Liver (tissue), 9 donors: Measurements from ENCODE around the gene ADGRF3. TPM values are rescaled to one million over a fixed set of nuclear protein-coding genes. Genes with fewer than 3 reads are reported as not detected.

ENCODE experiments used
- DNase-seq: peaks from one replicate; pipeline ENCODE4 v3.0.0-alpha.2; 2017; ENCODE audit warnings: low spot score
- H3K27ac ChIP-seq, 2 donors: one replicate each; pipeline ENCODE4 v1.7.0; 2013; ENCODE audit warnings: inconsistent platforms in 2 of 2, low read length in 2 of 2, control low read depth in 1 of 2, low read depth in 1 of 2, mild to moderate bottlenecking in 1 of 2
- H3K27me3 ChIP-seq, 4 donors: one replicate each; pipeline versions ENCODE4 v1.6.1 to v1.7.0; 2013; ENCODE audit warnings: low read length in 3 of 4, inconsistent platforms in 1 of 4, mild to moderate bottlenecking in 1 of 4, moderate library complexity in 1 of 4; ENCODE audit not compliant: control insufficient read depth in 4 of 4, insufficient read depth in 4 of 4
- H3K36me3 ChIP-seq, 4 donors: one replicate each; pipeline versions ENCODE4 v1.6.1 to v1.7.0; 2013; ENCODE audit warnings: low read length in 3 of 4, mild to moderate bottlenecking in 3 of 4, low read depth in 1 of 4, moderate library complexity in 1 of 4; ENCODE audit not compliant: control insufficient read depth in 4 of 4, insufficient read depth in 3 of 4
- H3K4me1 ChIP-seq, 4 donors: one replicate each; pipeline versions ENCODE4 v1.6.1 to v1.7.0; 2013; ENCODE audit warnings: low read length in 3 of 4, mild to moderate bottlenecking in 3 of 4, moderate library complexity in 1 of 4; ENCODE audit not compliant: control insufficient read depth in 4 of 4, insufficient read depth in 4 of 4
- H3K4me3 ChIP-seq, 3 donors: one replicate each; pipeline versions ENCODE4 v1.6.1 to v1.7.0; 2013; ENCODE audit warnings: low read length in 3 of 3, control low read depth in 1 of 3, low read depth in 1 of 3, mild to moderate bottlenecking in 1 of 3
- H3K9ac ChIP-seq, 2 donors: one replicate each; pipeline ENCODE4 v1.7.0; 2013; ENCODE audit warnings: low read length in 2 of 2, mild to moderate bottlenecking in 2 of 2, moderate library complexity in 2 of 2, control low read depth in 1 of 2, low read depth in 1 of 2
- H3K9me3 ChIP-seq, 4 donors: one replicate each; pipeline versions ENCODE4 v1.6.1 to v1.7.0; 2013; ENCODE audit warnings: low read length in 3 of 4; ENCODE audit not compliant: control insufficient read depth in 4 of 4
- EGR1 ChIP-seq, 2 donors: IDR thresholded peaks; 2 replicates each; pipeline ENCODE4 v1.6.1; 2016 to 2018; ENCODE audit warnings: antibody characterized with exemption in 2 of 2, low read depth in 2 of 2
- FOXA1 ChIP-seq: IDR thresholded peaks from 2 replicates; pipeline ENCODE4 v1.6.1; 2016; ENCODE audit warnings: antibody characterized with exemption
- FOXA2 ChIP-seq: IDR thresholded peaks from 2 replicates; pipeline ENCODE4 v1.6.1; 2016; ENCODE audit warnings: antibody characterized with exemption
- GABPA ChIP-seq, 2 donors: IDR thresholded peaks in 1 of 2; conservative IDR thresholded peaks in 1 of 2; 2 replicates each; pipeline ENCODE4 v1.6.1; 2016; ENCODE audit warnings: antibody characterized with exemption in 2 of 2, mild to moderate bottlenecking in 1 of 2, moderate library complexity in 1 of 2
- HNF4A ChIP-seq, 2 donors: conservative IDR thresholded peaks; 2 replicates each; pipeline ENCODE4 v1.6.1; 2016; ENCODE audit warnings: antibody characterized with exemption in 2 of 2, mild to moderate bottlenecking in 2 of 2
- HNF4G ChIP-seq: IDR thresholded peaks from 2 replicates; pipeline ENCODE4 v1.6.1; 2016; ENCODE audit warnings: antibody characterized with exemption
- MAX ChIP-seq: IDR thresholded peaks from 2 replicates; pipeline ENCODE4 v1.6.1; 2016; ENCODE audit warnings: antibody characterized with exemption
- NR2F2 ChIP-seq: IDR thresholded peaks from 2 replicates; pipeline ENCODE4 v1.6.1; 2016; ENCODE audit warnings: antibody characterized with exemption
- RAD21 ChIP-seq, 2 donors: IDR thresholded peaks; 2 replicates each; pipeline ENCODE4 v1.6.1; 2016; ENCODE audit warnings: antibody characterized with exemption in 2 of 2, mild to moderate bottlenecking in 2 of 2
- REST ChIP-seq: IDR thresholded peaks from 2 replicates; pipeline ENCODE4 v1.6.1; 2016; ENCODE audit warnings: antibody characterized with exemption, mild to moderate bottlenecking
- RXRA ChIP-seq, 2 donors: IDR thresholded peaks; 2 replicates each; pipeline ENCODE4 v1.6.1; 2017 to 2018; ENCODE audit warnings: antibody characterized with exemption in 2 of 2, mild to moderate bottlenecking in 1 of 2
- SP1 ChIP-seq: IDR thresholded peaks from 2 replicates; pipeline ENCODE4 v1.6.1; 2018; ENCODE audit warnings: antibody characterized with exemption, mild to moderate bottlenecking
- TAF1 ChIP-seq: conservative IDR thresholded peaks from 2 replicates; pipeline ENCODE4 v1.6.1; 2016; ENCODE audit warnings: antibody characterized with exemption, mild to moderate bottlenecking
- YY1 ChIP-seq: IDR thresholded peaks from 2 replicates; pipeline ENCODE4 v1.6.1; 2016; ENCODE audit warnings: antibody characterized with exemption, mild to moderate bottlenecking
- ZBTB33 ChIP-seq: IDR thresholded peaks from 2 replicates; pipeline ENCODE4 v1.6.1; 2016; ENCODE audit warnings: antibody characterized with exemption
- WGBS: extraction: QIAGEN DNeasy Blood & Tissue Kit; methylation state at CpG from one replicate; pipeline ENCODE4 v1.1.7; 2013; 5-methylcytosine and 5-hydroxymethylcytosine counted together
- polyA plus RNA-seq, 2 donors: library from polyadenylated mRNA; stranded (reverse) in 1 of 2; unstranded in 1 of 2; fragments of 200-250 nt in 1 of 2; fragments of >200 nt in 1 of 2; fragmentation: Nextera tagmentation in 1 of 2; extraction: Ambion mirVana in 1 of 2; gene quantifications; one replicate each; pipeline versions ENCODE4 v1.2.1 to v1.2.3, GENCODE V29; 2013 to 2015
- total RNA-seq, 2 donors: library from RNA; depleted of rRNA; stranded (reverse); fragments of >200 nt; gene quantifications; one replicate each; pipeline ENCODE4 v1.2.3, GENCODE V29; 2014
- donor health status: healthy.
- donor health status: healthy.
- donor health status: healthy.
- donor health status: healthy.
- donor health status: healthy.

The ADGRF3 gene
- total and polyA plus RNA-seq, 4 donors, result 0.07 to 0.25 (median 0.10) TPM

- no peak overlapping the region for H3K9ac ChIP-seq
- TF ChIP-seq ZBTB33 (no peak), FOXA1 (no peak), YY1 (no peak), HNF4A (conservative IDR thresholded peaks at IDR 0.05) (no peak), GABPA (IDR thresholded peaks at IDR 0.05 in 1 of 2, conservative IDR thresholded peaks at IDR 0.05 in 1 of 2) (no peak), NR2F2 (no peak), FOXA2 (no peak), RAD21 (IDR thresholded peaks at IDR 0.05) (no peak), SP1 (no peak), RXRA (IDR thresholded peaks at IDR 0.05) (no peak), TAF1 (no peak), MAX (no peak), EGR1 (IDR thresholded peaks at IDR 0.05; ENCODE audit: low read depth in 2 of 2) (no peak), HNF4G (no peak)
- no peak for DNase-seq
- 78% methylated on average over 6 of the region's 6 CpGs for WGBS
- H3K27me3 ChIP-seq, result no peaks in the 10 kb centered on the region
- peaks cover 1 to 9% (median 6%) of the 10 kb centered on the region in 4 donors for H3K36me3 ChIP-seq
- H3K27ac ChIP-seq, result no peak overlapping the region
- no peaks in the 10 kb centered on the region for H3K9me3 ChIP-seq
- H3K4me3 ChIP-seq, result no peak overlapping the region
- no peaks in the 10 kb centered on the region for H3K4me1 ChIP-seq
These were observed 53.9 kb downstream of the ADGRF3 start for GRCh38 chr2:26292646-26293045.

- DNase-seq, result no peak
- Histone ChIP-seq H3K4me3 (no peak overlapping the region), H3K36me3 (peaks cover 5 to 21% (median 18%) of the 10 kb centered on the region in 4 donors), H3K9ac (no peak overlapping the region), H3K4me1 (no peaks in the 10 kb centered on the region), H3K9me3 (no peaks in the 10 kb centered on the region), H3K27ac (no peak overlapping the region), H3K27me3 (no peaks in the 10 kb centered on the region)
- 40% methylated on average over 1 of the region's 1 CpG for WGBS
- TF ChIP-seq TAF1, result no peak
- no peak for TF ChIP-seq FOXA2
- TF ChIP-seq SP1, result no peak
- TF ChIP-seq ZBTB33, result no peak
These were observed 56.6 kb downstream of the ADGRF3 start for GRCh38 chr2:26290001-26290400.

GRCh38 chr2:26285931-26286330 is 60.7 kb downstream of the ADGRF3 start:
- H3K36me3 ChIP-seq, result peaks cover 9 to 49% (median 34%) of the 10 kb centered on the region in 4 donors
- no peaks in the 10 kb centered on the region for H3K27me3 ChIP-seq
- H3K4me1 ChIP-seq, result no peaks in the 10 kb centered on the region
- DNase-seq, result no peak
- no peak overlapping the region for H3K27ac ChIP-seq
- H3K9me3 ChIP-seq, result no peaks in the 10 kb centered on the region
- H3K9ac ChIP-seq, result no peak overlapping the region
- no peak overlapping the region for H3K4me3 ChIP-seq
- 98% methylated on average over 3 of the region's 3 CpGs for WGBS
- TF ChIP-seq HNF4A (conservative IDR thresholded peaks at IDR 0.05), result no peak
- TF ChIP-seq HNF4G, result no peak
- TF ChIP-seq ZBTB33, result no peak
- TF ChIP-seq GABPA (IDR thresholded peaks at IDR 0.05 in 1 of 2, conservative IDR thresholded peaks at IDR 0.05 in 1 of 2), result no peak
- no peak for TF ChIP-seq YY1
- TF ChIP-seq RAD21 (IDR thresholded peaks at IDR 0.05), result no peak
- TF ChIP-seq EGR1 (IDR thresholded peaks at IDR 0.05; ENCODE audit: low read depth in 2 of 2), result no peak
- TF ChIP-seq NR2F2, result no peak
- TF ChIP-seq REST, result no peak
